C4-2B (cell line): Measurements from ENCODE around the gene PTPRD.

Experiments used
- H3K27ac ChIP-seq: fragments of 450-650 bp; 2 replicates; pipeline ENCODE4 v1.5.1; 2017
- ZFX ChIP-seq: fragments of 450-650 bp; IDR thresholded peaks from 2 replicates; pipeline ENCODE4 v1.6.1; 2017
- TF ChIP-seq, protein P1 (sequence below): fragments of 450-650 bp; conservative IDR thresholded peaks from 2 replicates; pipeline ENCODE4 v1.5.1; 2017; ENCODE audit warnings: mild to moderate bottlenecking

The PTPRD gene

GRCh38 chr9:8332331-8332650 lies 2280.5 kb downstream of the PTPRD start:
- no peak overlapping the region for H3K27ac ChIP-seq
- TF ChIP-seq ZFX = no peak
- TF ChIP-seq, protein P1, sequence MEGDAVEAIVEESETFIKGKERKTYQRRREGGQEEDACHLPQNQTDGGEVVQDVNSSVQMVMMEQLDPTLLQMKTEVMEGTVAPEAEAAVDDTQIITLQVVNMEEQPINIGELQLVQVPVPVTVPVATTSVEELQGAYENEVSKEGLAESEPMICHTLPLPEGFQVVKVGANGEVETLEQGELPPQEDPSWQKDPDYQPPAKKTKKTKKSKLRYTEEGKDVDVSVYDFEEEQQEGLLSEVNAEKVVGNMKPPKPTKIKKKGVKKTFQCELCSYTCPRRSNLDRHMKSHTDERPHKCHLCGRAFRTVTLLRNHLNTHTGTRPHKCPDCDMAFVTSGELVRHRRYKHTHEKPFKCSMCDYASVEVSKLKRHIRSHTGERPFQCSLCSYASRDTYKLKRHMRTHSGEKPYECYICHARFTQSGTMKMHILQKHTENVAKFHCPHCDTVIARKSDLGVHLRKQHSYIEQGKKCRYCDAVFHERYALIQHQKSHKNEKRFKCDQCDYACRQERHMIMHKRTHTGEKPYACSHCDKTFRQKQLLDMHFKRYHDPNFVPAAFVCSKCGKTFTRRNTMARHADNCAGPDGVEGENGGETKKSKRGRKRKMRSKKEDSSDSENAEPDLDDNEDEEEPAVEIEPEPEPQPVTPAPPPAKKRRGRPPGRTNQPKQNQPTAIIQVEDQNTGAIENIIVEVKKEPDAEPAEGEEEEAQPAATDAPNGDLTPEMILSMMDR = no peak

DNA sequence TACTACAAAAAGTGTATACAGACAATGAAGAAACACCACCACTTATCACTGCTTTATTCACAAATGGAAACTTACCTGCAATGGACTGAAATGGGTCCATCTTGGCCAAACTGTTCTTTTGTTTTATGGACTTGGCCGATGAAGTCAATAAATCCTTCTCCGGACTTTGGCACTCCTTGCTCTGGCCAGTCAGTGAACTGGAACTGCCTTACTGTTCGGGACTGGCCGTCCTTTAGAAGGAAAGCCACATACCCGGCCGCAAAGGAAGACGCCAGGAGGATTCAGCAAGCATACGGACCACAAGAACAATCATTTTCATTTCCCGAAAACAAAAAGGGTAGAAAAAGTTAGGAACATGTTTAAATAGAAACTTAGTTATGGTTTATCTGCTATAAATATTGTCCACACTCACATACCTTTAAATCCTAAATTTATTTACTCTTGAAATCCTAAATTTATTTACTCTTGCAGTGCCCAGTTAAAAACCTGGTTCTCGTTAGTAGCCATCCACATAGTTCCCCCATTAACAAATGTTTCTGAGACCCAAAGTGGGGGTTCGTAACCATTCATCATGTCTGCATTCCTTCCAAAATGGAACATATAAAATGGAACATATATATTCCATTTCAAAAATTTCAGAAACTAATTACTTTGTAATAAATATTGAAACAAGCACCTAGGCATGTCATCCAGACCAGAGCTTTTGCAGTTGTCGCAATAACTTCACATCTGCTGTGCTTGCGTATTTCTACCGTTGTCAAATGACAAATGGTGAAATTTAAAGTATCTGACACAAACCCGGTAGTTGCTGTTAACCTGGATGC lies 2281.1 kb downstream of the PTPRD start:
- TF ChIP-seq, protein P1 = no peak
- no peak for TF ChIP-seq ZFX
- no peak overlapping the region for H3K27ac ChIP-seq

DNA sequence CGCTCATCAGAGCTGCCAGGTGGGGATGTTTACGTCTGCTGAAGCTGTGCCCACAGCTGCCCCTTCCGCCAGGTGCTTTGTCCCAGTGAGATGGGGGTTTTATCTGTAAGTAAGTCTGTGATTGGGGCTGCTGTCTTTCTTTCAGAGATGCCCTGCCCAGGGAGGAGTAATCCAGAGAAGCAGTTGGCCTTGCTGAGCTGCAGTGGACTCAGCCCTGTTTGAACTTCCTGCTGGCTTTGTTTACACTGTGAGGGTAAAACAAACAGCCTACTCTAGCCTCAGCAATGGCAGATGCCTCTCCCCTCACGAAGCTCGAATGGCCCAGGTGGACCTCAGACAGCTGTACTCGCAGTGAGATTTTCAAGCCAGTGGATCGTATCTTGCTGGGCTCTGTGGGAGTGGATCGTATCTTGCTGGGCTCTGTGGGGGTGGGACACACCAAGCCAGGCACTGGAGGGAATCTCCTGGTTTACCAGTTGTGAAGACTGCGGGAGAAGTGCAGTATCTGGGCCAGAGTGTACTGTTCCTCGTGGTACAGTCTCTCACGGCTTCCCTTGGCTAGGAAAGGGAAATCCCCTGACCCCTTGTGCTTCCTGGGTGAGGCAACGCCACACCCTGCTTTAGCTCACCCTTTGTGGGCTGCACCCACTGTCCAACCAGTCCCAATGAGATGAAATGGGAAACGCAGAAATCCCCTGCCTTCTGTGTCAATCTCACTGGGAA lies 2283.1 kb downstream of the PTPRD start:
- no peak for TF ChIP-seq ZFX
- TF ChIP-seq, protein P1 = no peak
- no peak overlapping the region for H3K27ac ChIP-seq

GRCh38 chr9:8315211-8315610 lies 2297.6 kb downstream of the PTPRD start:
- no peak for TF ChIP-seq ZFX
- TF ChIP-seq, protein P1 = no peak
- H3K27ac ChIP-seq = no peak overlapping the region

DNA sequence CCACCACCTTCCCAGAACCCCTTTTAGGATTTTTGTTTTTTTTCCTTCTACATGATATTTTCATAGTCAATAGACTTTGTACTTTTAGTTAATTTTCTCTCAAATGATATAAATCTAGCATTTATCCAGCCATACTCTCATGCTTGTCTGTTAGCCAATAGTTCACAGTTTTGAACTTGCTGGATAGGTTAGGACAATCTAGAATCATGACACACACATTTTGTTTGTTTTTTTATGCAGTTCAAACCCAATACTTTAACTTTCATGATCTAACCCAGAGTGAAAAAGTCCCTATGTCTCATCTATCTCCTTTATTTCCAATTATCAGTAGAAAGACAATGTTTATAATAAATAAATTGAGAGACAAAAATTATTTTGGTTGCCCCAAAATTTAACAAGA lies 2303.5 kb downstream of the PTPRD start:
- H3K27ac ChIP-seq = no peak overlapping the region
- TF ChIP-seq, protein P1 = no peak
- TF ChIP-seq ZFX = no peak

- no peak overlapping the region for H3K27ac ChIP-seq
- TF ChIP-seq, protein P1 = no peak
- TF ChIP-seq ZFX = no peak
These were observed 2308.1 kb downstream of the PTPRD start for GRCh38 chr9:8304720-8305119.

- no peak for TF ChIP-seq ZFX
- TF ChIP-seq, protein P1 = no peak
- no peak overlapping the region for H3K27ac ChIP-seq
These were observed 2311.5 kb downstream of the PTPRD start for GRCh38 chr9:8301296-8301695.
